PFSK-1 (cell line): ENCODE results near the gene LY6G6C.

Experiments
- POLR2AphosphoS5 ChIP-seq: IDR thresholded peaks from 2 replicates; pipeline ENCODE4 v1.6.1; 2012; ENCODE audit warnings: low read depth, mild to moderate bottlenecking, control low read depth, low read length, moderate library complexity
- SIN3A ChIP-seq: IDR thresholded peaks from 2 replicates; pipeline ENCODE4 v1.6.1; 2012; ENCODE audit warnings: mild to moderate bottlenecking, low read length, moderate library complexity, borderline replicate concordance; ENCODE audit not compliant: insufficient read depth
- TAF1 ChIP-seq: IDR thresholded peaks from 2 replicates; pipeline ENCODE4 v1.6.1; 2012; ENCODE audit warnings: low read length, control low read depth, borderline replicate concordance; ENCODE audit not compliant: insufficient read depth
- TF ChIP-seq, protein P1 (sequence below), 2 experiments: IDR thresholded peaks; 2 replicates each; pipeline versions ENCODE4 v1.6.1 to v1.8.0; 2011 to 2012; ENCODE audit warnings: low read depth in 2 of 2, low read length in 2 of 2, control low read depth in 1 of 2, inconsistent platforms in 1 of 2, mild to moderate bottlenecking in 1 of 2, moderate library complexity in 1 of 2; ENCODE audit not compliant: insufficient read depth in 1 of 2

DNA sequence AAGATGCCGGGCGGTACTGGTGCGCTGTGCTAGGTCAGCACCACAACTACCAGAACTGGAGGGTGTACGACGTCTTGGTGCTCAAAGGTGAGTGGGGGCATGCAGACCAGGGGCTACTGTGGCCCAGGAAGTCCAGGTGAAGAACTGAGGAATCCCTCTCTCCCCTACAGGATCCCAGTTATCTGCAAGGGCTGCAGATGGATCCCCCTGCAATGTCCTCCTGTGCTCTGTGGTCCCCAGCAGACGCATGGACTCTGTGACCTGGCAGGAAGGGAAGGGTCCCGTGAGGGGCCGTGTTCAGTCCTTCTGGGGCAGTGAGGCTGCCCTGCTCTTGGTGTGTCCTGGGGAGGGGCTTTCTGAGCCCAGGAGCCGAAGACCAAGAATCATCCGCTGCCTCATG lies 13.8 kb downstream of the LY6G6C start:
- TF ChIP-seq SIN3A = no peak
- TF ChIP-seq, protein P1, sequence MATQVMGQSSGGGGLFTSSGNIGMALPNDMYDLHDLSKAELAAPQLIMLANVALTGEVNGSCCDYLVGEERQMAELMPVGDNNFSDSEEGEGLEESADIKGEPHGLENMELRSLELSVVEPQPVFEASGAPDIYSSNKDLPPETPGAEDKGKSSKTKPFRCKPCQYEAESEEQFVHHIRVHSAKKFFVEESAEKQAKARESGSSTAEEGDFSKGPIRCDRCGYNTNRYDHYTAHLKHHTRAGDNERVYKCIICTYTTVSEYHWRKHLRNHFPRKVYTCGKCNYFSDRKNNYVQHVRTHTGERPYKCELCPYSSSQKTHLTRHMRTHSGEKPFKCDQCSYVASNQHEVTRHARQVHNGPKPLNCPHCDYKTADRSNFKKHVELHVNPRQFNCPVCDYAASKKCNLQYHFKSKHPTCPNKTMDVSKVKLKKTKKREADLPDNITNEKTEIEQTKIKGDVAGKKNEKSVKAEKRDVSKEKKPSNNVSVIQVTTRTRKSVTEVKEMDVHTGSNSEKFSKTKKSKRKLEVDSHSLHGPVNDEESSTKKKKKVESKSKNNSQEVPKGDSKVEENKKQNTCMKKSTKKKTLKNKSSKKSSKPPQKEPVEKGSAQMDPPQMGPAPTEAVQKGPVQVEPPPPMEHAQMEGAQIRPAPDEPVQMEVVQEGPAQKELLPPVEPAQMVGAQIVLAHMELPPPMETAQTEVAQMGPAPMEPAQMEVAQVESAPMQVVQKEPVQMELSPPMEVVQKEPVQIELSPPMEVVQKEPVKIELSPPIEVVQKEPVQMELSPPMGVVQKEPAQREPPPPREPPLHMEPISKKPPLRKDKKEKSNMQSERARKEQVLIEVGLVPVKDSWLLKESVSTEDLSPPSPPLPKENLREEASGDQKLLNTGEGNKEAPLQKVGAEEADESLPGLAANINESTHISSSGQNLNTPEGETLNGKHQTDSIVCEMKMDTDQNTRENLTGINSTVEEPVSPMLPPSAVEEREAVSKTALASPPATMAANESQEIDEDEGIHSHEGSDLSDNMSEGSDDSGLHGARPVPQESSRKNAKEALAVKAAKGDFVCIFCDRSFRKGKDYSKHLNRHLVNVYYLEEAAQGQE (IDR thresholded peaks at IDR 0.05; ENCODE audit: insufficient read depth in 1 of 2, low read depth in 2 of 2, low read length in 2 of 2) = no peak
- TF ChIP-seq POLR2AphosphoS5 = no peak
- TF ChIP-seq TAF1 = no peak
